G401.6 (cell line): ENCODE results near the gene ODAD3.
"Not testable (repeated sequence)": the region's sequence is repeated elsewhere in the genome, so short reads cannot be mapped to it uniquely, and the experiment has no call there.

ENCODE experiments used
- FAIRE-seq: peaks from 2 replicates; lab custom pipeline; 2012; peaks lifted over from hg19 to GRCh38; lab: Jason Lieb, UNC

ODAD3 gene

DNA sequence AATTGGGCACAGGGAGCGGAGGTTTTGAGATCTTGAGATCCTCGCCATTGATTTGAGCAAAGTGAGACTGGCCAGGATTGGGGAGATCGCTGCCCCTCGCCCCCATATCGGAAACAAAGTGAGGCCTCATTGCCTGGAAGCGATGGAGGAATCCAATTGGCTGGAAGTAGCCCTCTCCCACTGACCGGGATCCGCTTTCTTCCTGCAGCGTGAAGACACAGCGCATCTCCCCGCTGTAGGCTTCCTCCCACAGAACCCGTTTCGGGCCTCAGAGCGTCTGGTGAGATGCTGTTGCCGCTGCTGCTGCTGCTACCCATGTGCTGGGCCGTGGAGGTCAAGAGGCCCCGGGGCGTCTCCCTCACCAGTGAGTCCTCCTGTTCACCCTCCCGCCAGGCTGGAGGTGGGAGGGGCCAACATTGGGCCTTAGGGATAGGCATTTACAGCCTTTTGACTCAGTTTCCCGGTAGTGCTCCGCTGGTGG is 952 bp upstream of the ODAD3 start:
- FAIRE-seq = no peak

DNA sequence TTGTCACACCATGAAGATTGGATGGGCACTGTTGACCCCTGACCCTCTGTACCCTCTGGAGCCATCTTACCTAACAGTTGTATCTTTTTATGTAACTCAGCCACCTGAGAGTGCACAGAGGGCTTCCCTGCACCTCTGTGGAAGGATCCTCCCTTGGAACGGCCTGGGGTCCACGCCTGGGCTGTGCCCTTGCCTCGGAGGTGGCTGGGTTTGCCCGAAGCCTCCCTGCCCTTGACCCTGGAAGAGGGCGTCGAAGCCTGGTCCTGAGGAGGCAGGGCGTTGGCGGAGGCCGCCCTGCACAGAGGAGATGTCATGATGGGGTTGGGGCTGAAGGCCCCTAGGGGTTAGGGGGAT is 241 bp downstream of the ODAD3 start:
- no peak for FAIRE-seq

DNA sequence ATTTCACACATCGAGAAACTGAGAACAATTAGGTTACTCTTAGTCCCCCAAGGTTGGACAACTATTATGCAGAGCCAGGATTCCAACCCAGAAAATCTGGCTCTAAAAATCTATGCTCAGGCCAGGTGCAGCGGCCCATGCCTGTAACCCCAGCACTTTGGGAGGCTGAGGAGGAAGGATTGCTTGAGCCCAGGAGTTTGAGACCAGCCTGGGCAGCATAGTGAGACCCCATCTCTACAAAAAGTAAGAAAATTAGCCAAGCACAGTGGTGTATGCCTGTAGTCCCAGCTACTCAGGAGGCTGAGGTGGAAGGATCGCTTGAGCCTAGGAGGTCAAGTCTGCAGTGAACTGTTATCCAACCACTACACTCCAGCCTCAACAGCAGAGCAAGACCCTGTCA is 1.4 kb downstream of the ODAD3 start:
- FAIRE-seq = not testable (repeated sequence)

DNA sequence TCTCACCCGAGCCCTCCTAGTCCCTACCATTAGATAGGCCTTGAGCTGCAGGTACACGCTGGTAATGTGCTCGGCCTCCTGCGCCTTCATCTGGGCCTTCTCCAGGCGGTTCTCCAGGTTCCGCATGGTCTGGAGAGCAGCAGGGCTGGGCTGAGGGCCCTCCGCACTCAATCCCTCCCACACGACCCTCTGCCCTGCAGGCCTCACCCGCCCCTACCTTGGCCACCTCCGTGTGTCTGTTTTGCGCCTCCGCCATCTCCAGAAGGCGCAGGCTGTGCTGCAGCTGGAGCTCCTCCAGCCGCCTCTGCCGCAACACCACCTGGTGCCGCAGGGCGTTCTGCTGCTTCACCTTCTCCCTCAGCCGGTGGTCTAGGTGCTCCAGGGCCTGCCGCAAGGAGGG is 8.3 kb downstream of the ODAD3 start:
- FAIRE-seq = no peak

DNA sequence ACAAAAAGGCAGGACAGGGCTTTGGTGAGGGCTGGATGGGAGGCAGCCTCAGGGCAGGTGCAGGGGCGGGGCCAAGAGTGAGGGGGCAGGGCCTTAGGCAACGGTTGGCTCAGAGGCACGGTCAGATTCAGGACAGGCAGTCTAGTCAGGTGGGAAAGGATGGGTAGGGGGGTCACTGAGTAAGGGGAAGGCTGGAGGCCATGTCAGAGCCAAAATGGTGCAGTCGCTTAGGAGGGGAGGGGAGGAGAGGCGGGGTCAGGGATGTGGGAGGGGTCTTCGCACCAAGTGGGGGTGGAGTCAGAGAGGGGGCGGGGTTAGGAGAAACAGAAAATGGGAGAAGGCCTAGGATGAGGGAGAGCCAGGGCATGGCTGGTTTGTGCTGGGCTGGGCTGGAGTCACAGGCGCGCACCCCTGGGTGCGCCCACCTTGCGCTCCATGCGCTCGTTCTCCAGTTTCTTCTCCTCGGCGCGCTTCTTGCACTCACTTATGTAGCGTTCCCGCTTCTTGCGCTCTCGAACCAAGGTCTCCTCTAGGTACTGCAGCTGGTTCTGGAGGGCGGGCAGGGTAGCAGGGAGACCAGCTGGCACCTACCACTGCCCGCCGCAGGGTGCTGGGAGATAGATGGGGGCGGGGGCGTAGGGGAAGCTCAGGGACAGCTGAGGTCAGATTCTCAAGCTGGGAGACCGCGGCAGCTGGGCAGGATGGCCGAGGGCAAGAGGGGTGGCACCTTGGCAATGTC is 9.0 kb downstream of the ODAD3 start:
- FAIRE-seq = no peak

DNA sequence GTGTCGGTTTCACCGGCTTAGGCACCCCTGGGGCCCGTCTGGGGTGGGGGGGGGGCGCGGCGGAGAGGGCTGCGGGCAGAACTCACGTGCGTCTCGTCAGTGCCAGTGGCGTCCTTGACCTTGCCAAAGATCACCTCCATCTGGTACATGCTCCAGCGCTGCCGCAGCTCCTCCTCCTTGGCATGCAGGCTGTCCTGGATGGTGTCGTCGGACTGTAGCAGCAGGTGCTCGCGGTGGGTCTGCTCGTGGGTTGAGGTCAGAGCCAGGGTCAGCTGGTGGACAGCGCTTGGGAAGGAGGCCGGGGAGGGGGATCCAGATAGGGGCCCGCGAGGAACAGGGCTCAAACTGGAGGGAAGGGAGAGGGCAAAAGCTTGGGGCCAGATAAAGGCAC is 11.1 kb downstream of the ODAD3 start:
- no peak for FAIRE-seq

DNA sequence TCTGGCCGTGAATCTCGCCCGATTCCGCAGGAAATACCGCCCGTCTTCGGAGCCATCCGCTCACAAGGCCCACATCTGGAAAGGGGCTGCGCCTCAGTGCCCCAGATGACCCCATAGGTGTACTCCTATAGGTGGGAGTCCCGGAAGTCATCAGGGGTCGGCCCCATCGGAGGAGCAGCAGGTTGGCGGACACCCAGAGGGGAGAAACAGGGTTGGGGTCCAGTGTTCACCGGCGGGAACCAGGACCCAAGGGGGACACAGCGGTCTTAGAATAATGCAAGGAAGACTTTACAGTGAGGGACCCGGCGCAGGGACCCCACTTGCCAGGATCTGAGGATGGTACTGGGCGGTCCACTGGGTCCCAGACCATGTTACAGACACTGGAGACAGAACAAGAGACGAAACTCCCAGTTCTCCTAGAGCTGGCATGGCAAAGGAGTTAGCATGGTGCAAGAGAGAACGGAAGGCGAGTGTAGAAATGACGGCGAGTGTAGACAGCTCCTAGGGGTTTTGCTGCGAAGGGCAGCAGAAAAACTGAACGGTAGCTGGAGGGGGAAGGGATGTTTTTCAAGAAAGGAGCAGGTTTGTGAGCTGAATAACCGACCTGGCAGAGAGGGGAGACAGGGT is 11.6 kb downstream of the ODAD3 start:
- FAIRE-seq = no peak

DNA sequence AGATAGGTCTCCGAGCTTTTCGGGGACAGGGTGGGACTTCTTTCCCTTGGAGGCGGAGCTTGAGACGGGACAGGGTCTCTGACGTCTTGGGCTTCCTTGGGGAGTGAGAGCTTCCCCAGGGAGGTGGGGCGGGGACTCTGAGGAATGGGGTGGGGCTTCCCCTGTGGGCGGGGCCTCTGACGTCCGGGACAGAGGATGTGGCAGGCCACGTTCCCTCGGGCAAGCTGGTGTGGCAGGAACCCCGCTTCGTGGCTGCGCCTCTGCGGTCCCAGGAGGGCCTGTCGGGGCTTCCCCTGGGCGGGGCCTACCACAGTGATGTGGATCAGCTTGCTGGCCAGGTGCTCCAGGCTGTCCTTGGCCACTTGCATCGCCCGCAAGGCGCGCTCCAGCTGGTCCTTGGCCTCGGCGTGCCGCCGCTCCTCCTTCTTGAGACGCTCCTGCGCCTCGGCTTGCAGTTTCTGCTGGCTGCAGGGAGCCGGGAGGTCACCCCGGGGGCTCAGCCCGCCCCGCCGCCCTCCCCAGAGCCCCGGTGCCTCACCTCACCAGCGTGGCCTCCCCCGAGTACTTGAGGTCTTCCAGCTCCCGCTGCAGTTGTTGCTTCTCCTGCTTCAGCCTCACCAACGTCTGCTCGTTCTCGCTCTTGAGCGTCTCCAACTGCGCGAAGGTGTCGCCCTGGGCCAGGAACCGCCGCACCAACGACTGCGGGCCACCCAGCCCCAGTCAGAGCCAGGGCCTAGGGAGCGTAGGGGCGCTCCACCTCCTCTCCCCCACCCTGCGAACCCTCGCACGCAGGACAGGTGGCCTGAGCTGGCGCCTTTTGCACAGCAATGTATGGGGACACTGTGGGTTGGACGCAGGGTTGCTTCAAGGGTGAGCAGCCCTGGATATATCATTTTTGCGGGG is 12.5 kb downstream of the ODAD3 start:
- FAIRE-seq = no peak

DNA sequence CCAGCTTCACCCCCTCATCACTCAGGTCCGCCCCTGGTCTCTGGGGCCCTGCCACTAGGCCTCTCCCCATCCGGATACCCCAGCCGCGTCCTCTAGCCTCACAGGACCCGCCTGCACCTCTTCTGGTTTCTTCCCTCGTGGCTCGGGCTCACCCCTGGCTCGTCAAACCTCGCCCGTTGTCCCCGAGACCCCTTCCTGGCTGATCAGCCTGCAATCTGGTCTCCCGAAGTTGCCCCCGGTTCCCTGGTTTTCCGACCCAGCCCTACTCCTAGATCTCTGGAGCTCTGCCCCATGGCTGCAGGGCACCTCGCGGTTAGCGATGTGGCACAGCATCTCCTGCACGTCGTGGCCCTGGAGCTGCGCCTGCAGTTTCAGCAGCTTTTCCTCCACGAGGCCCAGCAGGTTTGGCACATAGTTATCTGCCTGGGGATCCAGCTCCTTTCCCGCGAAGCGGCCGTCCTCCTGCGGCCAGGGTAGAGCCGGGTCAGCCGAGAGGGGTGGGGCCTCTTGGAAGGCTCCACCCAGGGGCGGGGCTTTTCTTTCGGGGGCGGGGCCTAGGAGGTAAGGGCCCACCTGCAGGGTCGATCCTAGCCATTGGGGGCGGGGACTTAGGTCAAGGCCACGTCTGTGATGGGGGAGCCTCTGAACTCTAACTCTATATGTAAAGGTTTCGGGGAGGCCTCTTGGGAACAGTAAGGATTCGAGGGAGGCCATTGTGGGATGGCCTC is 13.4 kb downstream of the ODAD3 start:
- FAIRE-seq = no peak

DNA sequence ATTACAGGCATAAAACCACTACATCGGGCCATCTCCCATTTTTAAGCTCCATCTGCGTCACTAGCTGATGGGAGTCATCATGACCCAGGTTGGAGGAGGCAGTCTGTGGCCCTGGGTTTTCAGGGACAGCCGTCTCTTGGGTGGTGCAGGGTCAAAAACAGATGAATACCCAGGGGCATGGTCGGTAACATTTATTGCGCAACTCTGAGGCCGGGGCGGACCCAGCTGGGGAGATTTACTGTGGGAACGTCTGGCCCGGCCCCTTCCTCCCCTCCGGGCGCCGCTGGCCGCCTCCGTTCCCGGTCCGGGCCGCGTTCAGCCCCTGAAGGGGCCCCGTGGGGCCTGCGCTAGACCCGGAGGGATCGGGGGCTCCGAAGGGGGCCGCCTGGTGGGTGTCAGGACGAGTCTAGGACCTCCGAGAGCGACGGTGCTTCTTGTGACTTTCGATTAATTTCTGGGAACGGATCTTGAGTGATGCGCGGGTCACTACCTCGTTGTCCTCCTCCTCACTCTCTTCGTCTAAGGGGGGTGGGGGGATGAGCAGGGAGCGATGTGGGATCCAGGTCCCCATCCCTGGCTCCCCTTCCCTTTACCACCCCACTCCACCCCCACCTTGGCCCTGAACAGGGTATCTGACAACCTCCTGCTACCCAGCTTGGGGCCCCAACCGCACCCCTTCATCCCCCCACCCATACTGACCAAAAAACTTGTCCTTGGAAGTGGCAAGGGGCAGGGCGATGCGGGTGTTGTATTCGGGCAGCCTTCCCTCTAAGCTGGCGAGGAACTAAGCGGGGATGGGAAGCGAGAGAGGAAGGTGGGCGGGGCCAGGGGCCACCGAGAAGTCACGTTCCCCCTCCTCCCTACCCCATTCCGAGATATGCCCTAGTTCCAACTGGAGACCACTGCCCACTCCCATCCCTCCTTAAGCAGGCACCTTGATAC is 14.2 kb downstream of the ODAD3 start:
- no peak for FAIRE-seq

DNA sequence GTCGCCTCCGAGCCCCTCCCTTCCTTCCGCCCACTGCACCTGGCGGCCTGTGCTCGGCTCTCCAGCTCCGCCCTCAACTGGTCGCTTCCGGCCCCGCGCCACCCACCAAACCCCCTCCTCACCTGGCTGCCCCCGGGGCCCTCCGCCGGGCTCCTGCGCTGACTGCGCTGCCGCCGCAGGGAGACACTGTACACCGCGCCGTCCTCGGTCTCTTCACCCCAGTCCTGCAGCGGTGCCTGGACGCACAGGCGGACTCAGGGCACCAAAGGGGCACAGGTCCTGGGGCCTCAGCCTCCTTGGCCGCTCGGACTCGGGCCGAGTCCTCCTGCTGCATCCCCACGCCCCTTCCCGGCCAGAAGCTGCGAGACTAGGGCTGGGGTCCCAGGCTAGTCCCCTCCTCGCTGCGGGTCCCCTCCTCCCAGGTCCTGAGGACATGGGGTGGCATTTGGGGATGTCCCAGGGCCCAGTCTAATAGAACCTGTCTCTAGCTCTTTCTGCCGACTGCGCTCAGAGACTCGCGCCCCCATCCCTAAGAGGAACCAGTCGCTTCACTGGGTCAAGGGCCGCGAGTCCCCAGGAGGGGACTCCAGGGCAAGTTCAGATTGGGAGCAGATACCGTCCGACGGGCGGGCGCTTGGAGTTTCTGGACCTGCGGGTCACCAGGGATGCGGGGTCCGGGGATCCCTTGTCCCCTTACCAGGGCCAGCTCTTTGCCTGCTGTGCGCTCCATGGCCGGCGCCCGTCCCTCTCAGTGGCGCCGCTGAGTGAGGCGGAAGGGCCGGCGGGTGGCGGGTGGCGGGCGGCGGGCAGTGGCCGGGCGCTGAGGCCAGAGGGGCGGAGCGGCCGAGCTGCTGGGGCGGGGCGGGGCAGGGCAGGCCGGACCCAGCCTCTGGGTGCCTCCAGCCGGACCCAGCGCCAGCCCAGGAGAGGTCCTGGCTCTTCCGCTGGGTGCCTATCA is 16.1 kb downstream of the ODAD3 start, which contains the start of gene RGL3:
RGL3 (minus strand) TSS at position 766 of the 958 bp plus-strand sequence; CDS start at position 730, 36 bp downstream.
- no peak for FAIRE-seq

DNA sequence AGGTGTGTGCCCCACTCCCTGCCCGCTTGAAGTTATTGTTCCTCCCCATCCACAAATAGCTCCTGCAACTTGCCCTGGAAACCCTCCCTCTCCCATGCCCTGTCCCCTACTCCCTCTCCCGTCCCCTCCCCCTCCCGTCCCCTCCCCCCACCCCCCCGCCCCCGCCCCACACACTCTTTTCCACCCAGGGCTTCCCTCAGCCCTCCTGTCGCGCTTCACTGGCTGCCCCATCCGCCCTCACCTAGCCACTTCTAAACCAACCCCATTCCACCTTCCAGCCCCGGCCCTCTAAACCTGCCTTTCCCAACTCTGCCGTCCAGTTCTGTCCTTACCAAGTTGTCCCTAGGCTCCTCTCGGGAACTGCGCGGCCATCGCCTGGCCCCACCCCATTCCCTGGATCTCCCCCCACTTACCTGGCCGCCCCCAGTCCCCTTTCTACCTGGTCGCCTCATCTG is 16.8 kb downstream of the ODAD3 start:
- no peak for FAIRE-seq

DNA sequence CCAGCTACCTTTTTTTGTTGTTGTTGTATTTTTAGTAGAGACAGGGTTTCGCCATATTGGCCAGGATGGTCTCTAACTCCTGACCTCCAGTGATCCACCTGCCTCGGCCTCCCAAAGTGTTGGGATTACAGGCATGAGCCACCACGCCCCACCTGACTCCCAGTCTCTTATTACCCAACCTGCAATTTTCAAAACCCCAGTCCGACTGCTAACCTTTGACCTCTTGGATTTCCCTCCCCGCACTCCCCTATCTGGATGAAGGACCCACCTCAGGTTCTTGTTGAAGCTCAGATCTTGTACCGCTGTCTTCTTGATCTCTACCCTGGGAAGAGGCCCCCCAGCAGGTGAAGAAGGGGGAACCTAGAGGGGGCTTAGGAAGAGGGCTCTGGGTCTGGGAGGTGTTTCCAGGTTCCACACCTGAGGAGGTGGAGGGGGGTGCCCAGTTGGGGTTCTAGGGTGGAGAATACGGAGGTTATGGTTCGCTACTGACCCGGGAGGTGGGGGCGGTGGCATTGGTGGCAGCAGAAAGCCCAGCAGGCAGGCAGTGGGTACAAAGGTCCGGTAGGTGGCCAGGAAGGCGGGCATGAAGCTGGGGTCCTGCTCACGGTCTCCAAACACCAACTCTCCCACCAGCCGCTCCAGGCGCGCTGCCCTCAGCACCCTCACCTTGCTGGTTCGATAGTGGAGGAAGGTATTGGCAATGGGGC is 18.4 kb downstream of the ODAD3 start:
- FAIRE-seq = no peak

DNA sequence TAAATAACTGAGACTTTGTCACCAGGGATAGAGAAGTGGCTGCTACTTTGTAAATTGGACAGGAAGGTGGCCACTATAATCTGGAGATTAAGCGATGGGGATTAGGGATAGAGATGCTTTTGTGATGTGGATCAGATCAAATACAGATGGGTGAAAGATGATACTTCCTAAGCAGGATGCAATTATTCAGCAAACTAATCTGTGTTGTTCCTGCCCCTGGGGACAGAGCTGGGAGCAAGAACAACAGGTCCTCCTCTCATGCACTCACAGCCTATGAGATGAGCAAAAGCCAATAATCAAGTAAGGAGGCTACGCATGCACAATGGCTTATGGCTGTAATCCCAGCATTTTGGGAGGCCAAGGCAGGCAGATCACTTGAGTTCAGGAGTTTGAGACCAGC is 20.4 kb downstream of the ODAD3 start:
- no peak for FAIRE-seq

DNA sequence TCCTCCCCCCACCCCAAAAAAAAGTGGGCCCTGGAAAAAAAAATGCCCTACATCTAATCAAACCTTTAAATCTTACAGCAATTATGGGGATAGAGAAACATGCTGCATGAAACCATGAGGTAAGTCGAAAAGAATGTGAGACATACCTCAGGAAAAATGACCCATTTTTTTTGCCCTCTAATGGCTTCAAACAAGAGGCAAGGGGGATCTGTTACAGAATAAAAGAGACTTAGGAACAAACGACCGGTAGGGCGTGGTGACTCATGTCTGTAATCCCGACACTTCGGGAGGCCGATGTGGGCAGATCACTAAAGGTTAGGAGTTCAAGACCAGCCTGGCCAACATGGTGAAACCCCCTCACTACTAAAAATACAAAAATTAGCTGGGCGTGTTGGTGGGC is 24.2 kb downstream of the ODAD3 start:
- no peak for FAIRE-seq

DNA sequence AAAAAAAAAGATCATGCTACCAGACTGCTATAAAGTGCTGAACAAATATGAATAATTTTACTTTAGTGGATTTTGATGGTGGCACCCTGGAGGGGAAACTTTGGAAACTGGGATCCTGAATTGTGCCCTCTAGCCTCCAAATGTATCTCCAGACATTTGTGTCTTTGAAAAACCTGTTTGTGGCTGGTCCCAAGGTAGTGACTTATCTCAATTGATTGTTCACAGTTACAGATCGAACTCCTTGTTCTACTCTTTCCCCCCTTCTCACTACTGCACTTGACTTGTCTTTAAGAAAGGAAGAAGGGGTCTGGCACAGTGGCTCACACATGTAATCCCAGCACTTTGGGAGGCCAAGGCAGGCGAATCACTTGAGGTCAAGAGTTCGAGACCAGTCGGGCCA is 26.3 kb downstream of the ODAD3 start:
- FAIRE-seq = no peak

DNA sequence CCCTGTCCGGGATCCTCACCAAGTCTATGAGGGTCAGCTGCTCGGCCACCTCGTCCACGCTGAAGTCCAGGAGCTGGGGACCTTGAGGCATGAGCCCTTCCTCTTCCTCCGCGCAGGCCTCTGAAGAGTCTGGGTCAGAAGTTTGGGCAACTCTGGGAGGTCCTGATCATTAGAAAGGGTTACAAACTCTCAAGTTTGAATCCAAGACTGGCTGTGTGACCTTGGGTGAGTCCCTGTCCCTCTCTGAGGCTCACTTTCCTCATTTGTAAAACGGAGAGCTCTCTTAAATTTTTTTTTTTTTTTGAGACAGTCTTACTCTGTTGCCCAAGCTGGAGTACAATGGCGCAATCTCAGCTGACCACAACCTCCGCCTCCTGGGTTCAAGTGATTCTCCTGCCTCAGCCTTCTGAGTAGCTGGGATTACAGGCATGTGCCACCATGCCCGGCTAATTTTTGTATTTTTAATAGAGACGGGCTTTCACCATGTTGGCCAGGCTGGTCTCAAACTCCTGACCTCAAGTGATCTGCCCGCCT is 28.2 kb downstream of the ODAD3 start:
- not testable (repeated sequence) for FAIRE-seq

DNA sequence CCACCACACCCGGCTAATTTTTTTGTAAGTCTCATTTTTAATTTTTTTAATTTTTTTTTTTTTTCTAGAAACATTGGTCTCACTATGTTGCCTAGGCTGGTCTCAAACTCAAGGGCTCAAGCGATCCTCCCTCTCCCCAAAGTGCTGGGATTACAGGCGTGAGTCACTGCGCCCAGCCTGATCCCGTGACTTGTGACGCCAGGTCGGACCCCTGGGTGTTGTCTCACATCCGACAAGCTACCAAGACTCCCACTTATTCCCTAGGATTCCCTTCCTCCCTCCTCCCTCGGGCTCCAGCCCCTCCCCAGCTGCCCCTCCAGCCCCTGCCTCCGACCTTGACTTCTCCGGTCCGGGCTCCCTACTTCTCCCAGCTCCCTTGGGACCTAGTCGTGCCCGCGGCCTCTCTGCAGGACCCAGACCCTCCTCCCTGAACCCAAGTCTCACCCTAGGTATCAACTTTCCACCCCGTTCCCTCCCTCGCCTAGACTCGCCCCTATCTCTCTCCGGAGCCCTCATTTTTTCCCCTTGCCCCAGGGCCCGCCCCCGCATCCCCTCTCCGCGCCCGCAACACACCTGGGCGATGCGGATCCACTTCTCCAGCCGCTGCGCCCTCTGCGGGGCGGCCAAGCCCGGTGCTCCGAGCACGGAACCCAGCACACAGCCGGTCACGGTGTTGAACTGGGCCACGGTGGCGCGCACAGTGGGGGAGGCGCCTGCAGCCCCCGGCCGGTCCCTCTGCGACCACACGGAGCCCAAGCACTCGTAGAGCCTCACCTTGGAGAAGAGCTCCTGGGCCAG is 28.9 kb downstream of the ODAD3 start:
- FAIRE-seq = no peak
